Measurements from ENCODE around the gene CCDC124. TPM values are rescaled to one million over a fixed set of nuclear protein-coding genes. Genes with fewer than 3 reads are reported as not detected.

The CCDC124 gene
- total RNA-seq, 1 experiment from 2014 or later, result 165 TPM

DNA sequence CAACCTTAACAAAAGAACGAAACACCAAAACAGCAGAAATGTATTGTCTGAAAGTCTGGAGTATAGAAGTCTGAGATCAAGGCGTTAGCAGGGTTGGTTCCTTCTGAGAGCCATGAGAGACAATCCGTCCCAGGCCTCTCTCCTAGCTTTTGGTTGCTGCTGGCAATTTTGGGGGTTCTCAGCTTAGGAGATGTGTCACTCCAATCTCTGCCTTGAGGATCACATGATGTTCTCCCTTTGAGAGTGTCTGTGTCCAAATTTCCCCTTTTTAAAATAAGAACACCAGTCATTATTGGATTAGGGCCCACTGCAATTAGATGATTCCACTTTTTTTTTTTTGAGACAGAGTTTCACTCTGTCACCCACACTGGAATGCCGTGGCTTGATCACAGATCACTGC is 44.2 kb downstream of the CCDC124 start:
- H3K9me3 ChIP-seq (ENCODE audit: low read length), result no peaks in the 10 kb centered on the region
- H3K27ac ChIP-seq (ENCODE audit: low read length), result no peak overlapping the region
- TF ChIP-seq EZH2 (IDR thresholded peaks at IDR 0.05; ENCODE audit: low read length, unreplicated experiment), result no peak
- TF ChIP-seq, protein P1, sequence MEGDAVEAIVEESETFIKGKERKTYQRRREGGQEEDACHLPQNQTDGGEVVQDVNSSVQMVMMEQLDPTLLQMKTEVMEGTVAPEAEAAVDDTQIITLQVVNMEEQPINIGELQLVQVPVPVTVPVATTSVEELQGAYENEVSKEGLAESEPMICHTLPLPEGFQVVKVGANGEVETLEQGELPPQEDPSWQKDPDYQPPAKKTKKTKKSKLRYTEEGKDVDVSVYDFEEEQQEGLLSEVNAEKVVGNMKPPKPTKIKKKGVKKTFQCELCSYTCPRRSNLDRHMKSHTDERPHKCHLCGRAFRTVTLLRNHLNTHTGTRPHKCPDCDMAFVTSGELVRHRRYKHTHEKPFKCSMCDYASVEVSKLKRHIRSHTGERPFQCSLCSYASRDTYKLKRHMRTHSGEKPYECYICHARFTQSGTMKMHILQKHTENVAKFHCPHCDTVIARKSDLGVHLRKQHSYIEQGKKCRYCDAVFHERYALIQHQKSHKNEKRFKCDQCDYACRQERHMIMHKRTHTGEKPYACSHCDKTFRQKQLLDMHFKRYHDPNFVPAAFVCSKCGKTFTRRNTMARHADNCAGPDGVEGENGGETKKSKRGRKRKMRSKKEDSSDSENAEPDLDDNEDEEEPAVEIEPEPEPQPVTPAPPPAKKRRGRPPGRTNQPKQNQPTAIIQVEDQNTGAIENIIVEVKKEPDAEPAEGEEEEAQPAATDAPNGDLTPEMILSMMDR (conservative IDR thresholded peaks at IDR 0.05; ENCODE audit: low read depth, low read length), result no peak
- no peak for TF ChIP-seq EZH2phosphoT487 (IDR thresholded peaks at IDR 0.05; ENCODE audit: borderline replicate concordance, low read length)
- no peak overlapping the region for H2AFZ ChIP-seq (ENCODE audit: low read length)
- H3K9me2 ChIP-seq (replicated peaks; ENCODE audit: low read length), result no peaks in the 10 kb centered on the region
- no peak overlapping the region for H3K4me2 ChIP-seq (ENCODE audit: low read length)
- no peaks in the 10 kb centered on the region for H4K20me1 ChIP-seq (ENCODE audit: low read length)
- no peaks in the 10 kb centered on the region for H3K27me3 ChIP-seq (ENCODE audit: low read length)
- DNase-seq (no peak), ATAC-seq (no peak)
- no peak overlapping the region for H3K9ac ChIP-seq (ENCODE audit: low read length)
- no peak overlapping the region for H3K4me3 ChIP-seq (ENCODE audit: low read length)
- ChIA-PET CTCF (interaction anchor here (0.6 kb wide), 1 partner anchor 18 kb away, joined by 4 read pairs; no protein-coding TSS in a partner anchor), POLR2A (ENCODE audit: unreplicated experiment) (no interaction called here)
- no peaks in the 10 kb centered on the region for H3K79me2 ChIP-seq (ENCODE audit: low read length)
- H3K36me3 ChIP-seq (ENCODE audit: low read depth, low read length), result no peaks in the 10 kb centered on the region
- BruUV-seq (replicated peaks), result no TSS peak
- intact Hi-C loops (cut with micrococcal nuclease), result no loop called here
- H3K4me1 ChIP-seq (ENCODE audit: insufficient read depth, low read length), result no peaks in the 10 kb centered on the region
- no peaks in the 10 kb centered on the region for H3F3A ChIP-seq (ENCODE audit: low read length, unreplicated experiment)

DNA sequence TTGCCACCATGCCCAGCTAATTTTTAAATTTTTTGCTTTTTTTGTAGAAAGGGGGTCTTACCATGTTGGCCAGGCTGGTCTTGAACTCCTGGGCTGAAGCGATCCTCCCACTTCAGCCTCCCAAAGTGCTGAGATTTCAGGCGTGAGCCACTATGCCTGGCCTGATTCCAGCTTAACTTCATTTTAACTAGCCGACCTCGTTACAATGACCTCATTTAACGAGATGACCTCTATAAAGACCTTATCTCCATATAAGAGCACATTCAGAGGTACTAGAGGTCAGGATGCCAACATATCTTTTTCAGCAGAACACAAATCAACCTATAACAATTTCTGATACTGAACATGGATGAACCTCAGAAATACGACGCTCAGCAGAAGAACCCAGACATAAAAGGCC is 44.7 kb downstream of the CCDC124 start:
- no peaks in the 10 kb centered on the region for H3K9me3 ChIP-seq (ENCODE audit: low read length)
- no peak overlapping the region for H3K27ac ChIP-seq (ENCODE audit: low read length)
- H3K79me2 ChIP-seq (ENCODE audit: low read length), result no peaks in the 10 kb centered on the region
- no peak overlapping the region for H3K4me3 ChIP-seq (ENCODE audit: low read length)
- CTCF ChIA-PET, result interaction anchor here (0.6 kb wide), 1 partner anchor 17 kb away, joined by 4 read pairs; no protein-coding TSS in a partner anchor
- no peak overlapping the region for H3K4me2 ChIP-seq (ENCODE audit: low read length)
- TF ChIP-seq EZH2phosphoT487 (IDR thresholded peaks at IDR 0.05; ENCODE audit: borderline replicate concordance, low read length) (no peak), EZH2 (IDR thresholded peaks at IDR 0.05; ENCODE audit: low read length, unreplicated experiment) (no peak)
- TF ChIP-seq, protein P1 (conservative IDR thresholded peaks at IDR 0.05; ENCODE audit: low read depth, low read length), result no peak
- no peaks in the 10 kb centered on the region for H3K4me1 ChIP-seq (ENCODE audit: insufficient read depth, low read length)
- H4K20me1 ChIP-seq (ENCODE audit: low read length), result no peaks in the 10 kb centered on the region
- BruUV-seq (replicated peaks), result no TSS peak
- no peaks in the 10 kb centered on the region for H3K36me3 ChIP-seq (ENCODE audit: low read depth, low read length)
- no peaks in the 10 kb centered on the region for H3K27me3 ChIP-seq (ENCODE audit: low read length)
- H3K9ac ChIP-seq (ENCODE audit: low read length), result no peak overlapping the region
- ATAC-seq (no peak), DNase-seq (no peak)
- H3K9me2 ChIP-seq (replicated peaks; ENCODE audit: low read length), result no peaks in the 10 kb centered on the region
- POLR2A ChIA-PET (ENCODE audit: unreplicated experiment), result no interaction called here
- no peak overlapping the region for H2AFZ ChIP-seq (ENCODE audit: low read length)
- intact Hi-C loops (cut with micrococcal nuclease), result no loop called here
- no peaks in the 10 kb centered on the region for H3F3A ChIP-seq (ENCODE audit: low read length, unreplicated experiment)

DNA sequence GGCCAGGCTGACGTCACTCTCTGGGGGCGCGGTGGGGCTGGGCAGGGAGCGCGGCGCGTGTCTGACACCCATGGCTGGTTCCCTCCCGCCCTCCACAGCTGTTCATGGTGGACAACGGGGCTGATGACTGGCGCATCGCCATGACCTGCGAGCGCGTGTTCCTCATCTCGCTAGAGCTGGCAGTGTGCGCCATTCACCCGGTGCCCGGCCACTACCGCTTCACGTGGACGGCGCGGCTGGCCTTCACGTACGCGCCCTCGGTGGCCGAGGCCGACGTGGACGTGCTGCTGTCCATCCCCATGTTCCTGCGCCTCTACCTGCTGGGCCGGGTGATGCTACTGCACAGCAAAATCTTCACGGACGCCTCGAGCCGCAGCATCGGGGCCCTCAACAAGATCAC is 48.8 kb downstream of the CCDC124 start:
- H3K27ac ChIP-seq (ENCODE audit: low read length), result no peak overlapping the region
- TF ChIP-seq EZH2phosphoT487 (IDR thresholded peaks at IDR 0.05; ENCODE audit: borderline replicate concordance, low read length) (no peak), EZH2 (IDR thresholded peaks at IDR 0.05; ENCODE audit: low read length, unreplicated experiment) (no peak)
- TF ChIP-seq, protein P1 (conservative IDR thresholded peaks at IDR 0.05; ENCODE audit: low read depth, low read length), result no peak
- H3K79me2 ChIP-seq (ENCODE audit: low read length), result no peaks in the 10 kb centered on the region
- ChIA-PET CTCF (no interaction called here), POLR2A (ENCODE audit: unreplicated experiment) (no interaction called here)
- BruUV-seq (replicated peaks), result no TSS peak
- H2AFZ ChIP-seq (ENCODE audit: low read length), result no peak overlapping the region
- H3K36me3 ChIP-seq (ENCODE audit: low read depth, low read length), result no peaks in the 10 kb centered on the region
- no peak overlapping the region for H3K4me2 ChIP-seq (ENCODE audit: low read length)
- H3K4me3 ChIP-seq (ENCODE audit: low read length), result no peak overlapping the region
- no peak overlapping the region for H3K9ac ChIP-seq (ENCODE audit: low read length)
- no peaks in the 10 kb centered on the region for H4K20me1 ChIP-seq (ENCODE audit: low read length)
- intact Hi-C loops (cut with micrococcal nuclease), result no loop called here
- no peaks in the 10 kb centered on the region for H3K27me3 ChIP-seq (ENCODE audit: low read length)
- H3K9me2 ChIP-seq (replicated peaks; ENCODE audit: low read length), result no peaks in the 10 kb centered on the region
- no peak for DNase-seq
- ATAC-seq, result no peak
- H3K9me3 ChIP-seq (ENCODE audit: low read length), result no peaks in the 10 kb centered on the region
- no peaks in the 10 kb centered on the region for H3F3A ChIP-seq (ENCODE audit: low read length, unreplicated experiment)
- no peaks in the 10 kb centered on the region for H3K4me1 ChIP-seq (ENCODE audit: insufficient read depth, low read length)

Data from PC-3 (cell line).